ENCODE results near the gene EEA1. TPM values are rescaled to one million over a fixed set of nuclear protein-coding genes. Genes with fewer than 3 reads are reported as not detected.
"Not testable (repeated sequence)": the region's sequence is repeated elsewhere in the genome, so short reads cannot be mapped to it uniquely, and the experiment has no call there.

EEA1 gene
- total RNA-seq, 1 donor from 2014 or later = 12.0 TPM

GRCh38 chr12:92803903-92804302 lies 125.2 kb downstream of the EEA1 start:
- TF ChIP-seq CTCF (IDR thresholded peaks at IDR 0.05; ENCODE audit: partially characterized antibody, unreplicated experiment) = no peak
- H3K9me3 Mint-ChIP-seq (ENCODE audit: unreplicated experiment) = no peaks in the 10 kb centered on the region
- no peaks in the 10 kb centered on the region for H3K27me3 Mint-ChIP-seq (ENCODE audit: unreplicated experiment)

GRCh38 chr12:92802906-92803305 lies 126.2 kb downstream of the EEA1 start:
- no peak for TF ChIP-seq CTCF (IDR thresholded peaks at IDR 0.05; ENCODE audit: partially characterized antibody, unreplicated experiment)
- H3K9me3 Mint-ChIP-seq (ENCODE audit: unreplicated experiment) = no peaks in the 10 kb centered on the region
- no peaks in the 10 kb centered on the region for H3K36me3 Mint-ChIP-seq (ENCODE audit: unreplicated experiment)
- H3K4me1 Mint-ChIP-seq (ENCODE audit: low read depth, unreplicated experiment) = no peaks in the 10 kb centered on the region
- no peaks in the 10 kb centered on the region for H3K27me3 Mint-ChIP-seq (ENCODE audit: unreplicated experiment)
- no peak for DNase-seq
- no peak overlapping the region for H3K4me3 Mint-ChIP-seq (ENCODE audit: unreplicated experiment)
- H3K27ac Mint-ChIP-seq (ENCODE audit: unreplicated experiment) = no peak overlapping the region

More at GRCh38 chr12:92803903-92804302, 125.2 kb downstream of the EEA1 start:
- Mint-ChIP-seq H3K36me3 (ENCODE audit: unreplicated experiment) (no peaks in the 10 kb centered on the region), H3K4me1 (ENCODE audit: low read depth, unreplicated experiment) (no peaks in the 10 kb centered on the region), H3K27ac (ENCODE audit: unreplicated experiment) (no peak overlapping the region), H3K4me3 (ENCODE audit: unreplicated experiment) (no peak overlapping the region)
- DNase-seq = no peak

GRCh38 chr12:92796650-92797049 lies 132.4 kb downstream of the EEA1 start:
- H3K4me1 Mint-ChIP-seq (ENCODE audit: low read depth, unreplicated experiment) = no peaks in the 10 kb centered on the region
- no peak for DNase-seq

GRCh38 chr12:92794814-92795213 lies 134.3 kb downstream of the EEA1 start:
- Mint-ChIP-seq H3K27ac (ENCODE audit: unreplicated experiment) (no peak overlapping the region), H3K27me3 (ENCODE audit: unreplicated experiment) (peaks cover 2% of the 10 kb centered on the region), H3K9me3 (ENCODE audit: unreplicated experiment) (peaks cover 4% of the 10 kb centered on the region), H3K4me1 (ENCODE audit: low read depth, unreplicated experiment) (no peaks in the 10 kb centered on the region), H3K36me3 (ENCODE audit: unreplicated experiment) (peaks cover 11% of the 10 kb centered on the region), H3K4me3 (ENCODE audit: unreplicated experiment) (no peak overlapping the region)
- TF ChIP-seq CTCF (IDR thresholded peaks at IDR 0.05; ENCODE audit: partially characterized antibody, unreplicated experiment) = no peak
- DNase-seq = no peak

More at GRCh38 chr12:92796650-92797049, 132.4 kb downstream of the EEA1 start:
- Mint-ChIP-seq H3K4me3 (ENCODE audit: unreplicated experiment) (no peak overlapping the region), H3K27ac (ENCODE audit: unreplicated experiment) (no peak overlapping the region), H3K9me3 (ENCODE audit: unreplicated experiment) (peaks cover 3% of the 10 kb centered on the region), H3K36me3 (ENCODE audit: unreplicated experiment) (peaks cover 4% of the 10 kb centered on the region), H3K27me3 (ENCODE audit: unreplicated experiment) (peaks cover under 1% of the 10 kb centered on the region)
- TF ChIP-seq CTCF (IDR thresholded peaks at IDR 0.05; ENCODE audit: partially characterized antibody, unreplicated experiment) = no peak

GRCh38 chr12:92794356-92794755 lies 134.7 kb downstream of the EEA1 start:
- not testable (repeated sequence) for H3K4me1 Mint-ChIP-seq (ENCODE audit: low read depth, unreplicated experiment); H3K27me3 Mint-ChIP-seq (ENCODE audit: unreplicated experiment); H3K9me3 Mint-ChIP-seq (ENCODE audit: unreplicated experiment); H3K4me3 Mint-ChIP-seq (ENCODE audit: unreplicated experiment); DNase-seq; H3K27ac Mint-ChIP-seq (ENCODE audit: unreplicated experiment)
- peaks cover 11% of the 10 kb centered on the region for H3K36me3 Mint-ChIP-seq (ENCODE audit: unreplicated experiment)
